ENCODE measurements around the gene FRAS1.
"Not testable (repeated sequence)": the region's sequence is repeated elsewhere in the genome, so short reads cannot be mapped to it uniquely, and the experiment has no call there.

FRAS1 gene

DNA sequence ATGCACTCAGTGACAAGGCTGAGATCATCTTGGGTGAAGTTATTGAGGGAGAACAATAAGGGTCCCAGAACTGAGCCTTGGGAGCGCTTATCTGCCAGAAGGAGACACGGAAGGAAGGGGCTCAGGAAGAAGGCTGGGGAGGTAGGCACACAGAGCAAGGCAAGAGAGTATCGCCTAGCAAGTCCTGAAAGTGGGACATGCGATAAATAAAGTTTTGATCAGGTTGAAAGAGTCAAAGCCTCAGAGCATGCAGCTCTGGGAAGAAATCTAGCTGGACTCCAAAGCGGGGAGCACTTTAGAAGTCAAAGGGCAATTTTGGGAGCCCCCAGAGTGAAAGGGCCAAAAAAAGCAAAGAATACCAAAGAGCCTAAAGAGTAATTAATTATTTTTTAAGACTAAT is 476.7 kb downstream of the FRAS1 start:
- Histone ChIP-seq H3K9me3 (ENCODE audit: control insufficient read depth, low read length) (no peaks in the 10 kb centered on the region), H3K4me1 (ENCODE audit: control insufficient read depth, insufficient read depth, low read length) (peaks cover 10% of the 10 kb centered on the region)

DNA sequence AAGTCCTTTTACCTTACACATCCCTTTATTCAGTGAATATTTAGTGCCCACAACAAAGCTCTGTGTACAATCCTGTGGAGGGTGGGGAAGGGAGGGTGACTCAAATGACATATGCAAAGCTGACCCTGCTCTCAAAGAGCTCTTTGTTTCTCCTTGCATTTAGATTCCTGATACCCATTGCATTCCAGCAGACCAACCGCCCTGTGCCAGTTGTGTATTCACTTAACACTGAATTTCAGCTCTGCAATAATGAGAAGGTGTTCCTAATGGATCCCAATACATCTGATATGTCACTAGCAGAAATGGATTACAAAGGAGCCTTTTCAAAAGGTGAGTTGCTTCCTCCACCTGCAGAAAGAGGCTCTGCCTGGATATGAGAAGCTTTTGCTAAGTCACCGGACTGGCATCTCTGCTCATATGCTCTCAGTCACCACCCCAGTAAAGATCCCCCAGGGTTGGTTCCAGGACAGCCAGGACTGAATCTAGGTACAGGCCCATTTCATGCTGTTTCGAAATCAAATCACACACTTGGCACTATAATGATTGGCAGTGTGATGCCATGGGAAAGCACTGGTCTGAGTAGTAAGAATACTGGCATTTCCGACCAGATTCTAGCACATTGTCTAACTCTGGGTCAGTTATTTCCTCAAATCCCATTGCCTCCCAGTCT is 477.3 kb downstream of the FRAS1 start:
- H3K9ac ChIP-seq (ENCODE audit: low read length), result no peak overlapping the region
- DNase-seq (ENCODE audit: low read depth), result no peak

More for the DNA sequence above, 476.7 kb downstream of the FRAS1 start:
- Histone ChIP-seq H3K9ac (ENCODE audit: low read length) (no peak overlapping the region), H3K36me3 (ENCODE audit: control insufficient read depth, insufficient read depth, low read length, severe bottlenecking) (peaks cover 8% of the 10 kb centered on the region), H3K27me3 (replicated peaks; ENCODE audit: control insufficient read depth, insufficient read depth, low read length) (no peaks in the 10 kb centered on the region), H3K4me3 (ENCODE audit: low read length) (no peak overlapping the region)
- DNase-seq (ENCODE audit: low read depth), result no peak

GRCh38 chr4:78542373-78542772 is 485.2 kb downstream of the FRAS1 start:
- Histone ChIP-seq H3K9ac (ENCODE audit: low read length) (no peak overlapping the region), H3K9me3 (ENCODE audit: control insufficient read depth, low read length) (no peaks in the 10 kb centered on the region), H3K4me1 (ENCODE audit: control insufficient read depth, insufficient read depth, low read length) (peaks cover 29% of the 10 kb centered on the region), H3K4me3 (ENCODE audit: low read length) (no peak overlapping the region), H3K27me3 (replicated peaks; ENCODE audit: control insufficient read depth, insufficient read depth, low read length) (no peaks in the 10 kb centered on the region), H3K36me3 (ENCODE audit: control insufficient read depth, insufficient read depth, low read length, severe bottlenecking) (no peaks in the 10 kb centered on the region)
- DNase-seq (ENCODE audit: low read depth), result peak; percentile 81

More for the DNA sequence above, 477.3 kb downstream of the FRAS1 start:
- H3K36me3 ChIP-seq (ENCODE audit: control insufficient read depth, insufficient read depth, low read length, severe bottlenecking), result peaks cover 8% of the 10 kb centered on the region
- H3K4me1 ChIP-seq (ENCODE audit: control insufficient read depth, insufficient read depth, low read length), result peaks cover 9% of the 10 kb centered on the region
- no peaks in the 10 kb centered on the region for H3K9me3 ChIP-seq (ENCODE audit: control insufficient read depth, low read length)
- H3K27me3 ChIP-seq (replicated peaks; ENCODE audit: control insufficient read depth, insufficient read depth, low read length), result no peaks in the 10 kb centered on the region
- H3K4me3 ChIP-seq (ENCODE audit: low read length), result no peak overlapping the region

DNA sequence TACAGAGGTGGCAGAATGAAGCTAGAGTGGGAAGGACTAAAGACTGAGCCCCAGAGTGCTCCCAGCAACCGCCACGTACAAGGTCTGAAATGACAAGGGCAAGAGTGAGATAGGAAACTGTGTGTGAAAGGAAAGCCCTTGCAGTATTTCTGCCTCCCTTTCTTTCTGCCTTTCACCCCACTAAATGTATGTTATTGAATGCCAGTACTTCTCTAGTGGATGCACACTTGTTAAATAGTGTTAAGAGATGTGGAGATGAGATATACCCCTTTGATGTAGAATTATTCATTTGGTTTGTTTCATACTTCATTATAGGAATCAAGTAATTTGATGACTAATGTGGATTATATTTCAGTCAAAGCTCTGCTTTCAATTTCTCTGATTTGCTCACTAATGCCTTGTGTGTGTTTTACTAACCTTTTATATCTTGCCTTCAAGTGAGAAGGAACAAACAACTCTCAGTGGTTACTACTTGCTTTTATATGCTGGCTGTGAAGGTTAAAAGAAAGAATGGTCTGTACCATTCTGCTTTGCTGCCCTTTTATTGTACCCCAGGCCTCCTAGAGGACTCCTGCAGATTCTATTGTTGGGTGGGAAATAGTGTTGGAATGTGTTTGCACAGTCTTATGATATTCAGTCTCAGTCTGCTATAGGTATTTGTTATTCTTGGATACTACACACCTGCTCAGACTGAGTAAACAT is 486.5 kb downstream of the FRAS1 start:
- H3K9me3 ChIP-seq (ENCODE audit: control insufficient read depth, low read length), result no peaks in the 10 kb centered on the region
- H3K9ac ChIP-seq (ENCODE audit: low read length), result no peak overlapping the region
- H3K4me3 ChIP-seq (ENCODE audit: low read length), result no peak overlapping the region
- no peaks in the 10 kb centered on the region for H3K36me3 ChIP-seq (ENCODE audit: control insufficient read depth, insufficient read depth, low read length, severe bottlenecking)
- H3K4me1 ChIP-seq (ENCODE audit: control insufficient read depth, insufficient read depth, low read length), result peaks cover 29% of the 10 kb centered on the region
- peak; percentile 53 for DNase-seq (ENCODE audit: low read depth)
- H3K27me3 ChIP-seq (replicated peaks; ENCODE audit: control insufficient read depth, insufficient read depth, low read length), result no peaks in the 10 kb centered on the region

DNA sequence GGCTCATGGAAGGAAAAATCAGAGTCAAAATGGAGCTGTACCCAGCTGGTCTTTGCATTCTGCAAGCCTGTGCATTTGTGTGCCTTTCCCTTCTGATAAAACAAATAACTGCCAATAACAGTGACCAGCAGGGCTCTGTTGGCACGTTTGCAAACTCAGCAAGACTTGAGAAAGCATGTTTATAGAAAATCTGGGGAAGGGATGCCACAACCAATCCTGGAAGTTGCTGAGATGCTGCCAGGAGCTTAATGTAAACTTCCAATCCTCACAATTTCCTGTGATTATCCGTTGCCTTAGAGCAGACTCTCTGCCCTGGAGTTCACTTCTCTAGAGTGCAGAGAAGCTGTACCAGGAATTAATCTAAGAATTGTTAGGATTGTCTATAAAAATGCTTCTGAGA is 487.6 kb downstream of the FRAS1 start:
- Histone ChIP-seq H3K4me3 (ENCODE audit: low read length) (no peak overlapping the region), H3K9ac (ENCODE audit: low read length) (no peak overlapping the region), H3K9me3 (ENCODE audit: control insufficient read depth, low read length) (no peaks in the 10 kb centered on the region), H3K27me3 (replicated peaks; ENCODE audit: control insufficient read depth, insufficient read depth, low read length) (no peaks in the 10 kb centered on the region), H3K4me1 (ENCODE audit: control insufficient read depth, insufficient read depth, low read length) (peaks cover 29% of the 10 kb centered on the region), H3K36me3 (ENCODE audit: control insufficient read depth, insufficient read depth, low read length, severe bottlenecking) (no peaks in the 10 kb centered on the region)
- DNase-seq (ENCODE audit: low read depth), result no peak

- Histone ChIP-seq H3K4me3 (ENCODE audit: low read length) (no peak overlapping the region), H3K27me3 (replicated peaks; ENCODE audit: control insufficient read depth, insufficient read depth, low read length) (no peaks in the 10 kb centered on the region), H3K4me1 (ENCODE audit: control insufficient read depth, insufficient read depth, low read length) (peaks cover 29% of the 10 kb centered on the region), H3K9me3 (ENCODE audit: control insufficient read depth, low read length) (no peaks in the 10 kb centered on the region), H3K9ac (ENCODE audit: low read length) (peak overlapping the region; percentile 19), H3K36me3 (ENCODE audit: control insufficient read depth, insufficient read depth, low read length, severe bottlenecking) (no peaks in the 10 kb centered on the region)
- peak; percentile 45 for DNase-seq (ENCODE audit: low read depth)
Observed at GRCh38 chr4:78545275-78546246, 488.4 kb downstream of the FRAS1 start.

DNA sequence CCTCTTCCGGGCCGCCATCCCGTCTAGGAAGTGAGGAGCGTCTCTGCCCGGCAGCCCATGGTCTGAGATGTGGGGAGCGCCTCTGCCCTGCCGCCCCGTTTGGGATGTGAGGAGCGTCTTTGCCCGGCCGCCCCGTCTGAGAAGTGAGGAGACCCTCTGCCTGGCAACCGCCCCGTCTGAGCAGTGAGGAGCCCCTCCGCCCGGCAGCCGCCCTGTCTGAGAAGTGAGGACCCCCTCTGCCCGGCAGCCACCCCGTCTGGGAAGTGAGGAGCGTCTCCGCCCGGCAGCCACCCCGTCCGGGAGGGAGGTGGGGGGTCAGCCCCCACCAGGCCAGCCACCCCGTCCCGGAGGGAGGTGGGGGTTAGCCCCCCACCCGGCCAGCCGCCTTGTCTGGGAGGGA is 490.8 kb downstream of the FRAS1 start:
- DNase-seq (ENCODE audit: low read depth); H3K36me3 ChIP-seq (ENCODE audit: control insufficient read depth, insufficient read depth, low read length, severe bottlenecking); H3K27me3 ChIP-seq (replicated peaks; ENCODE audit: control insufficient read depth, insufficient read depth, low read length); H3K9ac ChIP-seq (ENCODE audit: low read length); H3K4me3 ChIP-seq (ENCODE audit: low read length); H3K9me3 ChIP-seq (ENCODE audit: control insufficient read depth, low read length): not testable (repeated sequence)
- H3K4me1 ChIP-seq (ENCODE audit: control insufficient read depth, insufficient read depth, low read length), result peaks cover 22% of the 10 kb centered on the region

GRCh38 chr4:78548889-78549288 is 491.8 kb downstream of the FRAS1 start:
- peaks cover 26% of the 10 kb centered on the region for H3K4me1 ChIP-seq (ENCODE audit: control insufficient read depth, insufficient read depth, low read length)
- not testable (repeated sequence) for H3K9ac ChIP-seq (ENCODE audit: low read length); H3K36me3 ChIP-seq (ENCODE audit: control insufficient read depth, insufficient read depth, low read length, severe bottlenecking); H3K4me3 ChIP-seq (ENCODE audit: low read length); H3K27me3 ChIP-seq (replicated peaks; ENCODE audit: control insufficient read depth, insufficient read depth, low read length); H3K9me3 ChIP-seq (ENCODE audit: control insufficient read depth, low read length); DNase-seq (ENCODE audit: low read depth)

DNA sequence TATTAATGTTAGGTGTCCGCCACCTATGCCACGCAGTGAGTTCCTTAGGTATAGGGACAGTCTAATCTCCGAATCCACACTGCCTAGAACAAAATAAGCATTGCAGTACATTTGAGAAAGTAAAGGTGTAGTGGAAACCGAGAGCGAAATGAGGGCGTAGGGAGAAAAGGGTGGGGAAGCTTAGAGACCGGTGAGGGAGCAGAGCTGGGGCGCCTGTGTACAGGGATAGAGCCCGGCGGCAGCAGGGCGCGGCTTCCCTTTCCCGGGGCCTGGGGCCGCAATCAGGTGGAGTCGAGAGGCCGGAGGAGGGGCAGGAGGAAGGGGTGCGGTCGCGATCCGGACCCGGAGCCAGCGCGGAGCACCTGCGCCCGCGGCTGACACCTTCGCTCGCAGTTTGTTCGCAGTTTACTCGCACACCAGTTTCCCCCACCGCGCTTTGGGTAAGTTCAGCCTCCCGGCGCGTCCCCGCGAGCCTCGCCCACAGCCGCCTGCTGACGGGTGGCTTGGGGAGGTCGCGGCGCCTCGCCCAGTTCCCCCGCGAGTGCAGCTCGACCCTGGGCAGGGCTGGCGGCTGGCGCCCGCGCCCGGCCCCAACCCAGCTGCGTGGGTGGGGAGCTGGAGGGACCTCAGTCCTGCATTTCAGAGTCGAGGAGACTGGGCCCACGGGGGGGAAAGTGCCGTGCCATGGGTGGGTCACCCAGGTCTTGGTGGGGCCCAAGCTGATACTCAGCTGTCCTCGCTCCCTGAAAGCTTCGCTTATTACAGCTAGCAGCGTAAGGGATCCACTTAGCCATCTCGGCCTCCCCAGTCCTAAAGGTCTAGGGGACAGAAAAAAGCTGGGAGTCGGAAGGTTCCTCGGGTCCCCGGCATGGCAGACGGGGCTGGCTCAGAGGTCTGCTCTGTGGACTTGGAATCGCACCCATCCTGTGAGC is 494.6 kb downstream of the FRAS1 start, which contains the start of gene ANXA3:
TSS of gene ANXA3 (plus strand) at position 351 of the 932 bp plus-strand sequence. CDS start 2,704 bp downstream, outside the sequence.
- peak within 1 kb of the TSS; percentile 68 for H3K9ac ChIP-seq (ENCODE audit: low read length)
- peak; percentile 50 for DNase-seq (ENCODE audit: low read depth)
- H3K4me3 ChIP-seq (ENCODE audit: low read length), result peak within 1 kb of the TSS; percentile 81

GRCh38 chr4:78552389-78553042 is 495.4 kb downstream of the FRAS1 start:
- H3K9me3 ChIP-seq (ENCODE audit: control insufficient read depth, low read length), result no peaks in the 10 kb centered on the region
- H3K36me3 ChIP-seq (ENCODE audit: control insufficient read depth, insufficient read depth, low read length, severe bottlenecking), result no peaks in the 10 kb centered on the region
- peaks cover 12% of the 10 kb centered on the region for H3K4me1 ChIP-seq (ENCODE audit: control insufficient read depth, insufficient read depth, low read length)
- no peak overlapping the region for H3K4me3 ChIP-seq (ENCODE audit: low read length)
- DNase-seq (ENCODE audit: low read depth), result no peak
- no peak overlapping the region for H3K9ac ChIP-seq (ENCODE audit: low read length)
- H3K27me3 ChIP-seq (replicated peaks; ENCODE audit: control insufficient read depth, insufficient read depth, low read length), result no peaks in the 10 kb centered on the region

More for the DNA sequence above, 494.6 kb downstream of the FRAS1 start, which contains the start of gene ANXA3:
- Histone ChIP-seq H3K4me1 (ENCODE audit: control insufficient read depth, insufficient read depth, low read length) (peaks cover 12% of the 10 kb centered on the region), H3K36me3 (ENCODE audit: control insufficient read depth, insufficient read depth, low read length, severe bottlenecking) (no peaks in the 10 kb centered on the region), H3K9me3 (ENCODE audit: control insufficient read depth, low read length) (no peaks in the 10 kb centered on the region), H3K27me3 (replicated peaks; ENCODE audit: control insufficient read depth, insufficient read depth, low read length) (no peaks in the 10 kb centered on the region)

All from adipocyte (in vitro differentiated cells).